ENCODE measurements around the gene PML.

The PML gene

DNA sequence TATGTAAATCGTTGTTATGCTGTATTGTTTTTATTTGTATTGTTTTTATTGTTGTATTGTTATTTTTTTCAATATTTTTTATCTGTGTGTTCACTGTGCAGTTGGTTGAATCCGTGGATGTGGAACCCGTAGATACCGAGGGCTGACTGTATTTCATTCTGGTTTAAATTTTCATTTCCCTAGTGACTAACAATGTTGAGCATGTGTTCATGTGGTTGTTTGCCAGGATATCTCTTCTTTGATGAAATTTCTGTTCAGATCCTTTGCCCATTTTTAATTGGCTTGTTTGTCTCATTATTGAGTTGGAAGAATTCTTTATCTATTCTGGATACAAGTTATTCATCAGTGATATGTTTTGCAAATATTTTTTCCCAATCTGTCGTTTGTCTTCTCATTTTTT is 32.1 kb upstream of the PML start (continued):
- no peak for TF ChIP-seq ZNF501 (tag by site-specific recombination; IDR thresholded peaks at IDR 0.05)
- TF ChIP-seq KLF10 (tag by site-specific recombination; IDR thresholded peaks at IDR 0.05): no peak
- TF ChIP-seq ZNF571 (tag by site-specific recombination; IDR thresholded peaks at IDR 0.05): no peak
- TF ChIP-seq, protein P1, sequence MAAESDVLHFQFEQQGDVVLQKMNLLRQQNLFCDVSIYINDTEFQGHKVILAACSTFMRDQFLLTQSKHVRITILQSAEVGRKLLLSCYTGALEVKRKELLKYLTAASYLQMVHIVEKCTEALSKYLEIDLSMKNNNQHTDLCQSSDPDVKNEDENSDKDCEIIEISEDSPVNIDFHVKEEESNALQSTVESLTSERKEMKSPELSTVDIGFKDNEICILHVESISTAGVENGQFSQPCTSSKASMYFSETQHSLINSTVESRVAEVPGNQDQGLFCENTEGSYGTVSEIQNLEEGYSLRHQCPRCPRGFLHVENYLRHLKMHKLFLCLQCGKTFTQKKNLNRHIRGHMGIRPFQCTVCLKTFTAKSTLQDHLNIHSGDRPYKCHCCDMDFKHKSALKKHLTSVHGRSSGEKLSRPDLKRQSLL (tag by site-specific recombination; IDR thresholded peaks at IDR 0.05): no peak
- TF ChIP-seq, protein P2, sequence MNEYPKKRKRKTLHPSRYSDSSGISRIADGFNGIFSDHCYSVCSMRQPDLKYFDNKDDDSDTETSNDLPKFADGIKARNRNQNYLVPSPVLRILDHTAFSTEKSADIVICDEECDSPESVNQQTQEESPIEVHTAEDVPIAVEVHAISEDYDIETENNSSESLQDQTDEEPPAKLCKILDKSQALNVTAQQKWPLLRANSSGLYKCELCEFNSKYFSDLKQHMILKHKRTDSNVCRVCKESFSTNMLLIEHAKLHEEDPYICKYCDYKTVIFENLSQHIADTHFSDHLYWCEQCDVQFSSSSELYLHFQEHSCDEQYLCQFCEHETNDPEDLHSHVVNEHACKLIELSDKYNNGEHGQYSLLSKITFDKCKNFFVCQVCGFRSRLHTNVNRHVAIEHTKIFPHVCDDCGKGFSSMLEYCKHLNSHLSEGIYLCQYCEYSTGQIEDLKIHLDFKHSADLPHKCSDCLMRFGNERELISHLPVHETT (tag by site-specific recombination; IDR thresholded peaks at IDR 0.05): no peak
- no peak for TF ChIP-seq BCL11A (tag by site-specific recombination; IDR thresholded peaks at IDR 0.05; ENCODE audit: low read depth)
- no peak for TF ChIP-seq ZSCAN23 (tag by site-specific recombination; IDR thresholded peaks at IDR 0.05)

DNA sequence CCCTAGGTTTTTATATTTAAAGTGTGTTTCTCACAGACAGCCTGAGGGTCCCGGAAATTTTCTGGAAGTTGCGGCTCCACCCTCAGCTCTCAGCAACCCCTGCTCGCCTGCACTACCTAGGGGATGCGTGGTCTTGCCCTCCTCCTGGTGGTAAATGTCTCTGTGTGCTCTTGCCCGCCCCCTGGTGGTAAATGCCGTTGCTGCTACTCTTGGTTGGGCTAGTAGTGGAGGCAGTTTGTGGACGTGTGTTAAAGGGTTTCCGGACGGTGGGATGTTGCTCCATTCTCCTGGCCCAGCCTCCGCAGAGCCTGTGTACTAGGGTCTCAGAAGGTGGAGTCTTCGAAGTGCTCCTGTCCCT is 29.8 kb upstream of the PML start:
- Histone ChIP-seq H3K36me3 (ENCODE audit: control insufficient read depth in 2 of 2, insufficient read depth in 1 of 2, low read length in 2 of 2) (no peaks in the 10 kb centered on the region), H3K4me1 (ENCODE audit: control insufficient read depth, insufficient read depth, low read length) (peaks cover 3% of the 10 kb centered on the region; the same call in 1 of the 2 replicates), H3K27ac (ENCODE audit: extremely low read depth, low read depth, low read length) (no peak overlapping the region), H3K4me3 (ENCODE audit: low read depth, low read length) (no peak overlapping the region), H3K9me3 (ENCODE audit: control insufficient read depth, insufficient read depth, low read depth, low read length) (no peaks in the 10 kb centered on the region)
- CTCF ChIA-PET: interaction anchor here (0.5 to 13.4 kb wide), 38 partner anchors 9 to 1577 kb away, joined by 3 to 276 read pairs (median 4); partner anchors contain the start of genes PML and STOML1
- POLR2A ChIA-PET: interaction anchor here (1.1 kb wide), 1 partner anchor 14 kb away, joined by 4 read pairs; no protein-coding TSS in a partner anchor
- TF ChIP-seq SP7 (tag by site-specific recombination; IDR thresholded peaks at IDR 0.05) (peak; percentile 63), ZNF654 (tag by site-specific recombination; IDR thresholded peaks at IDR 0.05; ENCODE audit: low read depth) (peak; percentile 56), ZNF558 (tag by site-specific recombination; IDR thresholded peaks at IDR 0.05) (no peak), ZNF600 (tag by site-specific recombination; IDR thresholded peaks at IDR 0.05) (0 out of 2 replicates have a peak, but pooled peaks have one; percentile 27), EGR2 (tag by site-specific recombination; IDR thresholded peaks at IDR 0.05; ENCODE audit: low read depth) (0 out of 2 replicates have a peak, but pooled peaks have one; percentile 20), ZNF2 (tag by site-specific recombination; IDR thresholded peaks at IDR 0.05) (peak; percentile 60; the same call in 1 of the 2 replicates), ZNF785 (tag by site-specific recombination; IDR thresholded peaks at IDR 0.05) (0 out of 2 replicates have a peak, but pooled peaks have one; percentile 44), TCF7L2 (IDR thresholded peaks at IDR 0.05; ENCODE audit: borderline replicate concordance, low read depth, low read length) (no peak), ZNF707 (tag by site-specific recombination; IDR thresholded peaks at IDR 0.05) (peak; percentile 56; the same call in 1 of the 2 replicates), ZNF777 (tag by site-specific recombination; IDR thresholded peaks at IDR 0.05; ENCODE audit: borderline replicate concordance) (peak; percentile 13; the same call in 1 of the 2 replicates), YY1 (tag by site-specific recombination; IDR thresholded peaks at IDR 0.05) (no peak), ZNF670 (tag by site-specific recombination; IDR thresholded peaks at IDR 0.05; ENCODE audit: low read depth) (no peak)
- TF ChIP-seq, protein P3, sequence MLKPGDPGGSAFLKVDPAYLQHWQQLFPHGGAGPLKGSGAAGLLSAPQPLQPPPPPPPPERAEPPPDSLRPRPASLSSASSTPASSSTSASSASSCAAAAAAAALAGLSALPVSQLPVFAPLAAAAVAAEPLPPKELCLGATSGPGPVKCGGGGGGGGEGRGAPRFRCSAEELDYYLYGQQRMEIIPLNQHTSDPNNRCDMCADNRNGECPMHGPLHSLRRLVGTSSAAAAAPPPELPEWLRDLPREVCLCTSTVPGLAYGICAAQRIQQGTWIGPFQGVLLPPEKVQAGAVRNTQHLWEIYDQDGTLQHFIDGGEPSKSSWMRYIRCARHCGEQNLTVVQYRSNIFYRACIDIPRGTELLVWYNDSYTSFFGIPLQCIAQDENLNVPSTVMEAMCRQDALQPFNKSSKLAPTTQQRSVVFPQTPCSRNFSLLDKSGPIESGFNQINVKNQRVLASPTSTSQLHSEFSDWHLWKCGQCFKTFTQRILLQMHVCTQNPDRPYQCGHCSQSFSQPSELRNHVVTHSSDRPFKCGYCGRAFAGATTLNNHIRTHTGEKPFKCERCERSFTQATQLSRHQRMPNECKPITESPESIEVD (tag by site-specific recombination; IDR thresholded peaks at IDR 0.05): no peak
- TF ChIP-seq, protein P4, sequence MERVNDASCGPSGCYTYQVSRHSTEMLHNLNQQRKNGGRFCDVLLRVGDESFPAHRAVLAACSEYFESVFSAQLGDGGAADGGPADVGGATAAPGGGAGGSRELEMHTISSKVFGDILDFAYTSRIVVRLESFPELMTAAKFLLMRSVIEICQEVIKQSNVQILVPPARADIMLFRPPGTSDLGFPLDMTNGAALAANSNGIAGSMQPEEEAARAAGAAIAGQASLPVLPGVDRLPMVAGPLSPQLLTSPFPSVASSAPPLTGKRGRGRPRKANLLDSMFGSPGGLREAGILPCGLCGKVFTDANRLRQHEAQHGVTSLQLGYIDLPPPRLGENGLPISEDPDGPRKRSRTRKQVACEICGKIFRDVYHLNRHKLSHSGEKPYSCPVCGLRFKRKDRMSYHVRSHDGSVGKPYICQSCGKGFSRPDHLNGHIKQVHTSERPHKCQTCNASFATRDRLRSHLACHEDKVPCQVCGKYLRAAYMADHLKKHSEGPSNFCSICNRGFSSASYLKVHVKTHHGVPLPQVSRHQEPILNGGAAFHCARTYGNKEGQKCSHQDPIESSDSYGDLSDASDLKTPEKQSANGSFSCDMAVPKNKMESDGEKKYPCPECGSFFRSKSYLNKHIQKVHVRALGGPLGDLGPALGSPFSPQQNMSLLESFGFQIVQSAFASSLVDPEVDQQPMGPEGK (tag by site-specific recombination; IDR thresholded peaks at IDR 0.05): 0 out of 2 replicates have a peak, but pooled peaks have one; percentile 23
- TF ChIP-seq, protein P5, sequence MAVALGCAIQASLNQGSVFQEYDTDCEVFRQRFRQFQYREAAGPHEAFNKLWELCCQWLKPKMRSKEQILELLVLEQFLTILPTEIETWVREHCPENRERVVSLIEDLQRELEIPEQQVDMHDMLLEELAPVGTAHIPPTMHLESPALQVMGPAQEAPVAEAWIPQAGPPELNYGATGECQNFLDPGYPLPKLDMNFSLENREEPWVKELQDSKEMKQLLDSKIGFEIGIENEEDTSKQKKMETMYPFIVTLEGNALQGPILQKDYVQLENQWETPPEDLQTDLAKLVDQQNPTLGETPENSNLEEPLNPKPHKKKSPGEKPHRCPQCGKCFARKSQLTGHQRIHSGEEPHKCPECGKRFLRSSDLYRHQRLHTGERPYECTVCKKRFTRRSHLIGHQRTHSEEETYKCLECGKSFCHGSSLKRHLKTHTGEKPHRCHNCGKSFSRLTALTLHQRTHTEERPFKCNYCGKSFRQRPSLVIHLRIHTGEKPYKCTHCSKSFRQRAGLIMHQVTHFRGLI (tag by site-specific recombination; IDR thresholded peaks at IDR 0.05): 0 out of 2 replicates have a peak, but pooled peaks have one; percentile 22
- TF ChIP-seq, protein P6, sequence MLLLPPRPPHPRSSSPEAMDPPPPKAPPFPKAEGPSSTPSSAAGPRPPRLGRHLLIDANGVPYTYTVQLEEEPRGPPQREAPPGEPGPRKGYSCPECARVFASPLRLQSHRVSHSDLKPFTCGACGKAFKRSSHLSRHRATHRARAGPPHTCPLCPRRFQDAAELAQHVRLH (tag by site-specific recombination; IDR thresholded peaks at IDR 0.05): peak; percentile 59; the same call in 1 of the 2 replicates
- TF ChIP-seq, protein P7, sequence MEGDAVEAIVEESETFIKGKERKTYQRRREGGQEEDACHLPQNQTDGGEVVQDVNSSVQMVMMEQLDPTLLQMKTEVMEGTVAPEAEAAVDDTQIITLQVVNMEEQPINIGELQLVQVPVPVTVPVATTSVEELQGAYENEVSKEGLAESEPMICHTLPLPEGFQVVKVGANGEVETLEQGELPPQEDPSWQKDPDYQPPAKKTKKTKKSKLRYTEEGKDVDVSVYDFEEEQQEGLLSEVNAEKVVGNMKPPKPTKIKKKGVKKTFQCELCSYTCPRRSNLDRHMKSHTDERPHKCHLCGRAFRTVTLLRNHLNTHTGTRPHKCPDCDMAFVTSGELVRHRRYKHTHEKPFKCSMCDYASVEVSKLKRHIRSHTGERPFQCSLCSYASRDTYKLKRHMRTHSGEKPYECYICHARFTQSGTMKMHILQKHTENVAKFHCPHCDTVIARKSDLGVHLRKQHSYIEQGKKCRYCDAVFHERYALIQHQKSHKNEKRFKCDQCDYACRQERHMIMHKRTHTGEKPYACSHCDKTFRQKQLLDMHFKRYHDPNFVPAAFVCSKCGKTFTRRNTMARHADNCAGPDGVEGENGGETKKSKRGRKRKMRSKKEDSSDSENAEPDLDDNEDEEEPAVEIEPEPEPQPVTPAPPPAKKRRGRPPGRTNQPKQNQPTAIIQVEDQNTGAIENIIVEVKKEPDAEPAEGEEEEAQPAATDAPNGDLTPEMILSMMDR (tag by site-specific recombination; IDR thresholded peaks at IDR 0.05): peak; percentile 98
